Breast epithelium (tissue), 3 donors: ENCODE data around the gene MACC1.

Experiments used
- POLR2A ChIP-seq: fragments of 450-650 bp; IDR thresholded peaks from one replicate; pipeline ENCODE4 v1.6.1; 2016; ENCODE audit warnings: antibody characterized with exemption, mild to moderate bottlenecking, moderate library complexity
- POLR2AphosphoS5 ChIP-seq, 3 donors: sonication (generic); formaldehyde crosslinking; IDR thresholded peaks; one replicate each; pipeline ENCODE4 v1.6.1; 2017; ENCODE audit warnings: antibody characterized with exemption in 3 of 3
- TF ChIP-seq, protein P1 (sequence below), 3 donors: fragments of 450-650 bp; IDR thresholded peaks; one replicate each; pipeline ENCODE4 v1.5.1; 2016 to 2017; ENCODE audit warnings: antibody characterized with exemption in 3 of 3, mild to moderate bottlenecking in 3 of 3, moderate library complexity in 3 of 3

DNA sequence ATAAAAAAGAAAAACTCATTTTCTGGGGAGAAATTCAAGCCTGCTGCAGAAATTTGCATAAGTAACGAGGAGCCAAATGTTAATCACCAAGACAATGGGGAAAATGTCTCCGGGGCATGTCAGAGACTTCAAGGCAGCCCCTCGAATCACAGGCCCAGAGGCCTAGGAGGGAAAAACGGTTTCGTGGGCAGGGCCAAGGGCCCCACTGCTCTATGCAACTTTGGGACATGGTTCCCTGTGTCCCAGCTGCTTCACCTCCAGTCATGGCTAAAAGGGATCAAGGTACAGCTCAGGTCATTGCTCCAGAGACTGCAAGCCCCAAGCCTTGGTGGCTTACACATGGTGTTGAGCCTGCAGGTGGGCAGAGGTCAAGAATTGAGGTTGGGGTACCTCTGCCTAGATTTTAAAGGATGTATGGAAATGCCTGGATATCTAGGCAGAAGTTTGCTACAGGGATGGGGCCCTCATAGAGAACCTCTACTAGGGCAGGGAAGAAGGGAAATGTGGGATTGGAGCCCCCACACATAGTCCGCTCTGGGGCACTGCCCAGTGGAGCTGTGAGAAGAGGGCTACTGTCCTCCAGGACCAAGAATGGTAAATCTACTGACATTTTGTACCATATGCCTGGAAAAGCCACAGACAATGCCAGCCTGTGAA is 8.4 kb downstream of the MACC1 start:
- TF ChIP-seq, protein P1, sequence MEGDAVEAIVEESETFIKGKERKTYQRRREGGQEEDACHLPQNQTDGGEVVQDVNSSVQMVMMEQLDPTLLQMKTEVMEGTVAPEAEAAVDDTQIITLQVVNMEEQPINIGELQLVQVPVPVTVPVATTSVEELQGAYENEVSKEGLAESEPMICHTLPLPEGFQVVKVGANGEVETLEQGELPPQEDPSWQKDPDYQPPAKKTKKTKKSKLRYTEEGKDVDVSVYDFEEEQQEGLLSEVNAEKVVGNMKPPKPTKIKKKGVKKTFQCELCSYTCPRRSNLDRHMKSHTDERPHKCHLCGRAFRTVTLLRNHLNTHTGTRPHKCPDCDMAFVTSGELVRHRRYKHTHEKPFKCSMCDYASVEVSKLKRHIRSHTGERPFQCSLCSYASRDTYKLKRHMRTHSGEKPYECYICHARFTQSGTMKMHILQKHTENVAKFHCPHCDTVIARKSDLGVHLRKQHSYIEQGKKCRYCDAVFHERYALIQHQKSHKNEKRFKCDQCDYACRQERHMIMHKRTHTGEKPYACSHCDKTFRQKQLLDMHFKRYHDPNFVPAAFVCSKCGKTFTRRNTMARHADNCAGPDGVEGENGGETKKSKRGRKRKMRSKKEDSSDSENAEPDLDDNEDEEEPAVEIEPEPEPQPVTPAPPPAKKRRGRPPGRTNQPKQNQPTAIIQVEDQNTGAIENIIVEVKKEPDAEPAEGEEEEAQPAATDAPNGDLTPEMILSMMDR (IDR thresholded peaks at IDR 0.05), result no peak
- TF ChIP-seq POLR2AphosphoS5 (IDR thresholded peaks at IDR 0.05), result no peak
- TF ChIP-seq POLR2A, result no peak
